Measurements from ENCODE around the gene LUC7L3.

The LUC7L3 gene

GRCh38 chr17:50798424-50799288, 79.3 kb downstream of the LUC7L3 start:
- peak overlapping the region; percentile 11; the same call in 1 of the 2 replicates for H3K27ac ChIP-seq (ENCODE audit: extremely low read depth, low read depth, low read length)
- POLR2A ChIA-PET, result interaction anchor here (0.8 kb wide), 1 partner anchor 13 kb away, joined by 3 read pairs; no protein-coding TSS in a partner anchor

DNA sequence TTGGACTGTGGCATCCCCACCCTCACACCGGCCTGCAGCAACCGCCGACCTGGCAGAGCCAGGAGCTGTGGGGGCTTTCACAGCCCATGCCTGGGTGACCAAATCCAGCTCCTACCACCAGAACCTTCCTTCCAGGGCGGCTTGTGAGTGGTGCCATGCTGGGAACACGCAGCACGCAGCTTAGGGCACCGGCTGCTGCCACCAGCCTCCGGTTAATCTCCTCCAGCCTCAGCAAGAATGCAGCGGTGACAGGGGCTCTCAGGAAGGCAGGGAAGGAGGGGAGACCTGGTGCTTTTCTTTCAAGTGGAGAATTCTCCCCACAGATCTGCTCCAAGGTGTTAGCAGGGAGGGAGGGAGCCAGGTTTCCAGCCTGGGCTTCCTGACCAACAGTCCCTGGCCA, 80.2 kb downstream of the LUC7L3 start:
- no peaks in the 10 kb centered on the region for H3K4me1 ChIP-seq (ENCODE audit: control insufficient read depth, insufficient read depth, low read length)
- POLR2A ChIA-PET, result no interaction called here
- H3K36me3 ChIP-seq (ENCODE audit: control insufficient read depth in 2 of 2, insufficient read depth in 1 of 2, low read length in 2 of 2), result no peaks in the 10 kb centered on the region
- H3K27ac ChIP-seq (ENCODE audit: extremely low read depth, low read depth, low read length), result no peak overlapping the region
- TF ChIP-seq KLF8 (tag by site-specific recombination; IDR thresholded peaks at IDR 0.05), result no peak
- no peak for TF ChIP-seq ZNF639 (tag by site-specific recombination; IDR thresholded peaks at IDR 0.05)
- TF ChIP-seq, protein P1, sequence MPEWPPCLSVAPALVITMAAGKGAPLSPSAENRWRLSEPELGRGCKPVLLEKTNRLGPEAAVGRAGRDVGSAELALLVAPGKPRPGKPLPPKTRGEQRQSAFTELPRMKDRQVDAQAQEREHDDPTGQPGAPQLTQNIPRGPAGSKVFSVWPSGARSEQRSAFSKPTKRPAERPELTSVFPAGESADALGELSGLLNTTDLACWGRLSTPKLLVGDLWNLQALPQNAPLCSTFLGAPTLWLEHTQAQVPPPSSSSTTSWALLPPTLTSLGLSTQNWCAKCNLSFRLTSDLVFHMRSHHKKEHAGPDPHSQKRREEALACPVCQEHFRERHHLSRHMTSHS (tag by site-specific recombination; IDR thresholded peaks at IDR 0.05), result no peak
- TF ChIP-seq ZNF324 (tag by site-specific recombination; IDR thresholded peaks at IDR 0.05), result no peak
- TF ChIP-seq ZNF558 (tag by site-specific recombination; IDR thresholded peaks at IDR 0.05), result no peak
- TF ChIP-seq, protein P2, sequence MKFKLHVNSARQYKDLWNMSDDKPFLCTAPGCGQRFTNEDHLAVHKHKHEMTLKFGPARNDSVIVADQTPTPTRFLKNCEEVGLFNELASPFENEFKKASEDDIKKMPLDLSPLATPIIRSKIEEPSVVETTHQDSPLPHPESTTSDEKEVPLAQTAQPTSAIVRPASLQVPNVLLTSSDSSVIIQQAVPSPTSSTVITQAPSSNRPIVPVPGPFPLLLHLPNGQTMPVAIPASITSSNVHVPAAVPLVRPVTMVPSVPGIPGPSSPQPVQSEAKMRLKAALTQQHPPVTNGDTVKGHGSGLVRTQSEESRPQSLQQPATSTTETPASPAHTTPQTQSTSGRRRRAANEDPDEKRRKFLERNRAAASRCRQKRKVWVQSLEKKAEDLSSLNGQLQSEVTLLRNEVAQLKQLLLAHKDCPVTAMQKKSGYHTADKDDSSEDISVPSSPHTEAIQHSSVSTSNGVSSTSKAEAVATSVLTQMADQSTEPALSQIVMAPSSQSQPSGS (tag by site-specific recombination; IDR thresholded peaks at IDR 0.05; ENCODE audit: low read depth), result no peak
- no peak for TF ChIP-seq ZNF560 (tag by site-specific recombination; IDR thresholded peaks at IDR 0.05; ENCODE audit: borderline replicate concordance)
- TF ChIP-seq ZFHX2 (tag by site-specific recombination; conservative IDR thresholded peaks at IDR 0.05), result no peak
- TF ChIP-seq ZNF146 (tag by site-specific recombination; IDR thresholded peaks at IDR 0.05), result no peak
- no peak for TF ChIP-seq GFI1B (tag by site-specific recombination; IDR thresholded peaks at IDR 0.05)
- H3K4me3 ChIP-seq (ENCODE audit: low read depth, low read length), result no peak overlapping the region
- CTCF ChIA-PET, result interaction anchor here (0.6 to 5.0 kb wide), 6 partner anchors 9 to 84 kb away, joined by 3 to 41 read pairs (median 4); partner anchors contain the start of gene WFIKKN2
- no peaks in the 10 kb centered on the region for H3K9me3 ChIP-seq (ENCODE audit: control insufficient read depth, insufficient read depth, low read depth, low read length)

More at GRCh38 chr17:50798424-50799288, 79.3 kb downstream of the LUC7L3 start:
- Histone ChIP-seq H3K9me3 (ENCODE audit: control insufficient read depth, insufficient read depth, low read depth, low read length) (no peaks in the 10 kb centered on the region), H3K4me3 (ENCODE audit: low read depth, low read length) (no peak overlapping the region), H3K36me3 (ENCODE audit: control insufficient read depth in 2 of 2, insufficient read depth in 1 of 2, low read length in 2 of 2) (no peaks in the 10 kb centered on the region), H3K4me1 (ENCODE audit: control insufficient read depth, insufficient read depth, low read length) (no peaks in the 10 kb centered on the region)
- CTCF ChIA-PET, result interaction anchor here (0.6 to 1.6 kb wide), 9 partner anchors 8 to 170 kb away, joined by 3 to 16 read pairs (median 3); partner anchors contain the start of gene WFIKKN2
- TF ChIP-seq ZNF664 (tag by site-specific recombination; IDR thresholded peaks at IDR 0.05) (no peak), ZNF354C (tag by site-specific recombination; IDR thresholded peaks at IDR 0.05; ENCODE audit: borderline replicate concordance, low read depth) (no peak), SCRT2 (tag by site-specific recombination; IDR thresholded peaks at IDR 0.05) (peak; percentile 65; the same call in 1 of the 2 replicates), WT1 (tag by site-specific recombination; IDR thresholded peaks at IDR 0.05) (no peak), ZNF433 (tag by site-specific recombination; IDR thresholded peaks at IDR 0.05; ENCODE audit: low read depth) (0 out of 2 replicates have a peak, but pooled peaks have one; percentile 2)

DNA sequence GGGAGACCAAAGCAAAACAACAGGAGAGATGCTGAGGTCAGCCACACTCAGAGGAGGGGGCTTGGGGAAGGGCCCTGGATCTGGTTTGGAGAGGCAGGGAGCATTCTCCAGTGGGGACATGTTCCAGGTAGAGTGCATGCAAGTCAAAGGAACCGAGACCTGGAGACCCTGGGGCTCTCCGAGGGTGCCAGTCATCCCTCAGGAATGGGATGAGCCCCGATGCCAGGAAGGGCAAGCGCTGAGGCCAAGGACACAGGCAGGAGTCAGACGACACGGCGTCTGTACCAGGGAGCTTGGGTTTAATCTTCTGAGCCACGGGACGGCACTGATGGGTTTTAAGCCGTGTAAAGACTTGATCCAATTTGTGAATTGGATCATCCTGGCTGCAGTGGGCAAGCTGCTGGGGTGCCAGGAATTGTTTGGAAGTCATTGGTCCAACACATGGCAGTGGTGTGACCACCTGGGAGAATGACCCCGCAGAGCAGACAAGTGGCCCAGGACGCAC, 80.8 kb downstream of the LUC7L3 start:
- H3K27ac ChIP-seq (ENCODE audit: extremely low read depth, low read depth, low read length), result no peak overlapping the region

More for the DNA sequence above, 80.8 kb downstream of the LUC7L3 start:
- H3K4me1 ChIP-seq (ENCODE audit: control insufficient read depth, insufficient read depth, low read length), result no peaks in the 10 kb centered on the region
- POLR2A ChIA-PET, result interaction anchor here (0.6 kb wide), 1 partner anchor 263 kb away, joined by 5 read pairs; no protein-coding TSS in a partner anchor
- CTCF ChIA-PET, result interaction anchor here (0.8 to 5.0 kb wide), 3 partner anchors 17 to 62 kb away, joined by 3 to 41 read pairs (median 5); no protein-coding TSS in a partner anchor
- H3K36me3 ChIP-seq (ENCODE audit: control insufficient read depth in 2 of 2, insufficient read depth in 1 of 2, low read length in 2 of 2), result no peaks in the 10 kb centered on the region
- TF ChIP-seq ZNF133 (tag by site-specific recombination; IDR thresholded peaks at IDR 0.05), result no peak
- no peak for TF ChIP-seq ZNF571 (tag by site-specific recombination; IDR thresholded peaks at IDR 0.05)
- TF ChIP-seq ZNF629 (tag by site-specific recombination; IDR thresholded peaks at IDR 0.05), result no peak
- TF ChIP-seq, protein P3, sequence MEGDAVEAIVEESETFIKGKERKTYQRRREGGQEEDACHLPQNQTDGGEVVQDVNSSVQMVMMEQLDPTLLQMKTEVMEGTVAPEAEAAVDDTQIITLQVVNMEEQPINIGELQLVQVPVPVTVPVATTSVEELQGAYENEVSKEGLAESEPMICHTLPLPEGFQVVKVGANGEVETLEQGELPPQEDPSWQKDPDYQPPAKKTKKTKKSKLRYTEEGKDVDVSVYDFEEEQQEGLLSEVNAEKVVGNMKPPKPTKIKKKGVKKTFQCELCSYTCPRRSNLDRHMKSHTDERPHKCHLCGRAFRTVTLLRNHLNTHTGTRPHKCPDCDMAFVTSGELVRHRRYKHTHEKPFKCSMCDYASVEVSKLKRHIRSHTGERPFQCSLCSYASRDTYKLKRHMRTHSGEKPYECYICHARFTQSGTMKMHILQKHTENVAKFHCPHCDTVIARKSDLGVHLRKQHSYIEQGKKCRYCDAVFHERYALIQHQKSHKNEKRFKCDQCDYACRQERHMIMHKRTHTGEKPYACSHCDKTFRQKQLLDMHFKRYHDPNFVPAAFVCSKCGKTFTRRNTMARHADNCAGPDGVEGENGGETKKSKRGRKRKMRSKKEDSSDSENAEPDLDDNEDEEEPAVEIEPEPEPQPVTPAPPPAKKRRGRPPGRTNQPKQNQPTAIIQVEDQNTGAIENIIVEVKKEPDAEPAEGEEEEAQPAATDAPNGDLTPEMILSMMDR (tag by site-specific recombination; IDR thresholded peaks at IDR 0.05), result no peak
- no peak for TF ChIP-seq ZNF324 (tag by site-specific recombination; IDR thresholded peaks at IDR 0.05)
- TF ChIP-seq ZNF837 (tag by site-specific recombination; IDR thresholded peaks at IDR 0.05), result no peak
- no peak for TF ChIP-seq ZNF175 (tag by site-specific recombination; IDR thresholded peaks at IDR 0.05)
- no peak for TF ChIP-seq ZNF26 (tag by site-specific recombination; IDR thresholded peaks at IDR 0.05)
- TF ChIP-seq TCF7L2 (IDR thresholded peaks at IDR 0.05; ENCODE audit: borderline replicate concordance, low read depth, low read length), result no peak
- no peak for TF ChIP-seq ZNF423 (tag by site-specific recombination; IDR thresholded peaks at IDR 0.05)
- H3K9me3 ChIP-seq (ENCODE audit: control insufficient read depth, insufficient read depth, low read depth, low read length), result no peaks in the 10 kb centered on the region
- H3K4me3 ChIP-seq (ENCODE audit: low read depth, low read length), result no peak overlapping the region
